ENCODE measurements around the gene AHNAK. TPM values are rescaled to one million over a fixed set of nuclear protein-coding genes. Genes with fewer than 3 reads are reported as not detected.
"Not testable (repeated sequence)": the region's sequence is repeated elsewhere in the genome, so short reads cannot be mapped to it uniquely, and the experiment has no call there.

AHNAK gene
- total RNA-seq, 1 donor from 2014 or later = 226 TPM

- H3K27me3 ChIP-seq (ENCODE audit: control insufficient read depth, insufficient read depth, low read length) = no peaks in the 10 kb centered on the region
- H3K4me3 ChIP-seq (ENCODE audit: low read depth, low read length) = no peak overlapping the region
- TF ChIP-seq, protein P1, sequence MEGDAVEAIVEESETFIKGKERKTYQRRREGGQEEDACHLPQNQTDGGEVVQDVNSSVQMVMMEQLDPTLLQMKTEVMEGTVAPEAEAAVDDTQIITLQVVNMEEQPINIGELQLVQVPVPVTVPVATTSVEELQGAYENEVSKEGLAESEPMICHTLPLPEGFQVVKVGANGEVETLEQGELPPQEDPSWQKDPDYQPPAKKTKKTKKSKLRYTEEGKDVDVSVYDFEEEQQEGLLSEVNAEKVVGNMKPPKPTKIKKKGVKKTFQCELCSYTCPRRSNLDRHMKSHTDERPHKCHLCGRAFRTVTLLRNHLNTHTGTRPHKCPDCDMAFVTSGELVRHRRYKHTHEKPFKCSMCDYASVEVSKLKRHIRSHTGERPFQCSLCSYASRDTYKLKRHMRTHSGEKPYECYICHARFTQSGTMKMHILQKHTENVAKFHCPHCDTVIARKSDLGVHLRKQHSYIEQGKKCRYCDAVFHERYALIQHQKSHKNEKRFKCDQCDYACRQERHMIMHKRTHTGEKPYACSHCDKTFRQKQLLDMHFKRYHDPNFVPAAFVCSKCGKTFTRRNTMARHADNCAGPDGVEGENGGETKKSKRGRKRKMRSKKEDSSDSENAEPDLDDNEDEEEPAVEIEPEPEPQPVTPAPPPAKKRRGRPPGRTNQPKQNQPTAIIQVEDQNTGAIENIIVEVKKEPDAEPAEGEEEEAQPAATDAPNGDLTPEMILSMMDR (IDR thresholded peaks at IDR 0.05; ENCODE audit: insufficient read depth, low read length, poor library complexity, severe bottlenecking) = no peak
- no peak for DNase-seq (ENCODE audit: low read depth)
- H3K36me3 ChIP-seq (ENCODE audit: control insufficient read depth, insufficient read depth, low read length) = no peaks in the 10 kb centered on the region
Observed at GRCh38 chr11:62391642-62392425, 154.8 kb downstream of the AHNAK start.

- TF ChIP-seq, protein P1 (IDR thresholded peaks at IDR 0.05; ENCODE audit: insufficient read depth, low read length, poor library complexity, severe bottlenecking) = no peak
- no peaks in the 10 kb centered on the region for H3K27me3 ChIP-seq (ENCODE audit: control insufficient read depth, insufficient read depth, low read length)
- no peaks in the 10 kb centered on the region for H3K36me3 ChIP-seq (ENCODE audit: control insufficient read depth, insufficient read depth, low read length)
- H3K4me3 ChIP-seq (ENCODE audit: low read depth, low read length) = no peak overlapping the region
- DNase-seq (ENCODE audit: low read depth) = no peak
Observed at GRCh38 chr11:62390722-62391121, 155.9 kb downstream of the AHNAK start.

- H3K27me3 ChIP-seq (ENCODE audit: control insufficient read depth, insufficient read depth, low read length) = no peaks in the 10 kb centered on the region
- no peak for DNase-seq (ENCODE audit: low read depth)
- TF ChIP-seq, protein P1 (IDR thresholded peaks at IDR 0.05; ENCODE audit: insufficient read depth, low read length, poor library complexity, severe bottlenecking) = no peak
- H3K4me3 ChIP-seq (ENCODE audit: low read depth, low read length) = no peak overlapping the region
- H3K36me3 ChIP-seq (ENCODE audit: control insufficient read depth, insufficient read depth, low read length) = no peaks in the 10 kb centered on the region
Observed at GRCh38 chr11:62390237-62390636, 156.4 kb downstream of the AHNAK start.

GRCh38 chr11:62388999-62389398 lies 157.6 kb downstream of the AHNAK start:
- TF ChIP-seq, protein P1 (IDR thresholded peaks at IDR 0.05; ENCODE audit: insufficient read depth, low read length, poor library complexity, severe bottlenecking) = no peak
- DNase-seq (ENCODE audit: low read depth) = no peak
- no peaks in the 10 kb centered on the region for H3K27me3 ChIP-seq (ENCODE audit: control insufficient read depth, insufficient read depth, low read length)
- H3K36me3 ChIP-seq (ENCODE audit: control insufficient read depth, insufficient read depth, low read length) = no peaks in the 10 kb centered on the region
- H3K4me3 ChIP-seq (ENCODE audit: low read depth, low read length) = no peak overlapping the region

GRCh38 chr11:62387381-62387780 lies 159.2 kb downstream of the AHNAK start:
- Histone ChIP-seq H3K4me3 (ENCODE audit: low read depth, low read length) (no peak overlapping the region), H3K36me3 (ENCODE audit: control insufficient read depth, insufficient read depth, low read length) (no peaks in the 10 kb centered on the region), H3K27me3 (ENCODE audit: control insufficient read depth, insufficient read depth, low read length) (no peaks in the 10 kb centered on the region)
- no peak for DNase-seq (ENCODE audit: low read depth)
- TF ChIP-seq, protein P1 (IDR thresholded peaks at IDR 0.05; ENCODE audit: insufficient read depth, low read length, poor library complexity, severe bottlenecking) = no peak

DNA sequence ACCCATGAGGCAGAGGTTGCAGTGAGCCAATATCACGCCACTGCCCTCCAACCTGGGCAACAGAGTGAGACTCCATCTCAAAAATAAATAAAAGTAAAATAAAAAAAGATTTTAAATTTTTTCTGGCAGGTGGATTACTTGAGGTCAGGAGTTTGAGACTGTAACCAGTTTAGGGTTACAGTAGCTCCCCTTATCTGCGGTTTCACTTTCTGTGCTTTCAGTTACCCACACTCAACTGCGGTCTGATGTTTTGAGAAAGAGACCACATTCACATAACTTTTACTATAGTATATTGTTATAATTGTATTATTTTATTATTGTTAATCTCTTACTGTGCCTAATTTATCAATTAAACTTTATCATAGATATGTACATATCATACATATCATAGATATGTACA lies 160.5 kb downstream of the AHNAK start:
- not testable (repeated sequence) for DNase-seq (ENCODE audit: low read depth); H3K4me3 ChIP-seq (ENCODE audit: low read depth, low read length); H3K36me3 ChIP-seq (ENCODE audit: control insufficient read depth, insufficient read depth, low read length); H3K27me3 ChIP-seq (ENCODE audit: control insufficient read depth, insufficient read depth, low read length)

All from kidney epithelial cell (primary cell).